NCI-H748 (cell line): ENCODE data around the gene CACNA1D.

Experiments used
- DNase-seq: peaks from one replicate; lab custom pipeline; 2025; ENCODE audit not compliant: unreplicated experiment; lab: John Stamatoyannopoulos, UW

Gene CACNA1D

DNA sequence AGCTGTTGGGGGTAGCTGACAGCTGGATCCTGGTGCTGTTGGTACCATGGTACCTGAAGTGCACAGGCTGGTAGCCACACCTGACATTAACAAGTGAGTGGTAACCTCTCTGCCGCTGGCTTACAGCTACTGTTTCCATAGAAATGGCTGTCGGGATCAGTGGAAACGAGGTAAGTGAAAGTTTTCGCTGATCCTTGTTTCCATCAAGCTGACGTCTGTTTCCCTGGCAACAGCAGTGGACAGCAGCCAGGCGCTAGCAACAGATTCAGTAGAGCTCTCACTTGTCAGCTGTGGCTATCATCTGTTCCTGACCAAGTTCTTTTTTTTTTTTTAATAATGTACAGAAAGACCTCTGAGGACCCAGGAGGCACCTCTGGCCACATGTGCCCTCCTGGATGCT, 185.6 kb downstream of the CACNA1D start:
- DNase-seq: peak; percentile 86

DNA sequence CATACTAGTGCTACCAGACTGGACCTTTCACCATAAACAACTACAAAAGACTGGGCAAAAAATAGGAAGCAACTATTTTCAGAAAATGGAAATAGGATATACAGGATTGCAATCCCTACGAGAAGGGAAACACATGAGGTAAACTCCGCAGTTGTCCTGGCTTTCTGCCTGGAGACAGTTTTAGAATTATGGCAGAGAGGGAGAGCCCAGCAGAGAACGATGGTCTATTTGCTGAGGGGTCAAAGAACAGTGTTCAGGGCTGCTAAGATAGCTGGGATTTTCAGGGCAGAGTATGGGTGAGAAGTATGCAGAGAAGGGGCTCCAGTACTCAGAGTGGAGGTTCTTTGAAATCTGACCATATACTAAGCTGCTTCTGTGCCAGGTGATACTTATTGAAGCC, 188.4 kb downstream of the CACNA1D start:
- DNase-seq: no peak

DNA sequence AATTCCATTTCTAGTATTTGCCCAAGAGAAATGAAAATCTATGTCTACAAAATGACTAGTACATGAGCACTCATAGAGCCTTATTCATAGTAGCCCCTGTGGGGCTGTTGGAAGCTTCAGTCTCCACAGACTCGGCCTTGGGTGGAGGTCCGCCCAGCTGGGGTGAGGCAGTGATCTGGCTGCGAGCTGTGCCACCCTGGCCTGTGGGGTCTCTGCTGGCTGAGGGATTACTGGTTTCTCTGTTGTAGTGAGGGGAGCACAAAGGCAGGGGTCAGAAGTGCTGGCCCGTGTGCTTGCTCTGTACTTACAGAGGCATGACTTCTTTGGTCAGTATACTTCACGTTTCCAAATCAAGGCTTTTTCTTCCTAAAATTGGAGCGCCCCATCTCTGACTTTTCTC, 193.7 kb downstream of the CACNA1D start:
- no peak for DNase-seq

DNA sequence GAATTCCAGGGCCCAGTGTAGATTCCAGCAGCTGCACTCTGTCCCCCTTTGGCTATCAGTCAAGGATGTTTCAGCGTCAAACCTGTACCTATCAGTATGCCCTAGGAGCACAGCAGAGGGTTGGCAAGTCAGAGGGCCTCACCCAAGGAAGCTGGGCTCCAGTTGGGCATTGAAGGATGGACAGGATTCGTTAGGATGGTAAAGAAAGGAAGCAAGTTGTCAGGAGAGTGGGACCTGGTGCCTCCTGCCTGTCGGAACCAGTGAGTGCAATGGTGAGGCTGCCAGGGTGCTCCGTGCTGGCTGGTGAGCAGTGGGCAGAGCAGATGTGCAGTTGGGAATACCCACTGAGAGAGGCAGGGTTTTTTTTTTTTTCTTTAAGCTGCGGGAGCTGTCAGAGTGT, 194.6 kb downstream of the CACNA1D start:
- no peak for DNase-seq

DNA sequence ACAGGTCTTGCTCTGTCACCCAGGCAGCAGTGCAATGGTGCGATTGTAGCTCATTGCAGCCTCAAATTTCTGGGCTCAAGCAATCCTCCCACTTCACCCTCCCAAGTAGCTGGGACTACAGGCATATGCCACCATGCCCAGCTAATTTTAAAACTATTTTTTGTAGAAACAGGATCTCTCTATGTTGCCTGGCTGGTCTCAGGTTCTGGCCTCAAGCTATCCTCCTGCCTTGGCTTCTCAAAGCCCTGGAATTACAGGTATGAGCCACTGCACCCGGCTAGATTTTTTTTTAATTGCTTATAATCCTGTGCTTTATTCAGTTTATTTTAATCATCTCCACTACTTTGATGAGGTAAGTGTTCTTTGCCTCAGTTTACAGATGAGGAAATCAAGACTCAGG, 195.3 kb downstream of the CACNA1D start:
- DNase-seq: no peak

DNA sequence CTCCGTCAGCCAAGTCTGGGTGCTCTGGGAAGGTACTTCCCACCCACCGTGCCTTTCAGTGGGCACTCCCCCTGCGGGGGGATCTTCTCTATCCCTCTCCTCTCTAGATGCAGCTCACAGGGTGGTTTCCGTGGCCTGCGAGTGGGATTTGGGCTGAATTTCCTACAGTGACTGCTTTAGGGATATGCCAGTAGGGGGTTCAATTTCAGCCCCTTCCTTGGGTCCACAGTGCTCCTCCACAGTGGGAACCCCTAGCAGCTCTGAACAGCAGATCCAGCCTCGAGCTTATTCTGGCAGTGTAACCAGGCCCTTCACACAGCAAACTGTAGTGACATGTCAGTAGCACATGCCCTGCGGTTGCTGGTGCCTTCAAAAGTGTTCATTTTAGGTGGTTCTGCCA, 196.1 kb downstream of the CACNA1D start:
- DNase-seq: no peak

DNA sequence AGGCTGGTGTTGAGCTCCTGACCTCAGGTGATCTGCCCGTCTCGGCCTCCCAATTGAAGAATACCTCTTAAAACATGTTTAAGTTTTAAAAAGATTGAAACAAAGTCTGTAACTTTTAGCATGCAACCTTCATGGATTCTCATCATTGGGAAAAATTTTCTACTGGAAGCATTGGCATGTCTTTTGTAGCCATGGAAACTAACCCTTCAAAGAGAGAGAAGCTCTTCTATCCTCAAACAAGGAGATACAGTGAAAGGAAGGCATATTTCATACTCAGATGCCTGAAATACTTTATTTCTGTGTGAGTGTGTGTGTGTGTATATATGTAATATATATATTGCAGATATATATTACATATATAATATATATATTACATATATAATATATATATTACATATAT, 196.9 kb downstream of the CACNA1D start:
- no peak for DNase-seq

DNA sequence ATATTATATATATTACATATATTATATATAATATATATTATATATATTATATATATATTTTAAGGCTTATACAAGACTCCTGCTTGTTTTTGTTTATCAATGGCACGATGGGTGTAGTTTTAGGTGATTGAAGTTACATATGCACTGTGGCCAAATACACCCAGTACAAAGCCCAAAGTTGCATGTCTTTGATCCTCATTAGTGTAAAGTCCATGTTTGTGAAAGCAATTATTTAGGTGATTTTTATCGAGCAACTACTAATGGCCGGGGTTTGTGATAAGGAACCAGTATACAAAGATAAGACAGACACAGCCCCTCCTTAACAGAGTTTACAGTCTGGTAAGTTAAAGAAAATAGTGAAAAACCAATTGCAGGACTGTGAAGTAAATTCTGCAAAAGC, 197.5 kb downstream of the CACNA1D start:
- DNase-seq: no peak

DNA sequence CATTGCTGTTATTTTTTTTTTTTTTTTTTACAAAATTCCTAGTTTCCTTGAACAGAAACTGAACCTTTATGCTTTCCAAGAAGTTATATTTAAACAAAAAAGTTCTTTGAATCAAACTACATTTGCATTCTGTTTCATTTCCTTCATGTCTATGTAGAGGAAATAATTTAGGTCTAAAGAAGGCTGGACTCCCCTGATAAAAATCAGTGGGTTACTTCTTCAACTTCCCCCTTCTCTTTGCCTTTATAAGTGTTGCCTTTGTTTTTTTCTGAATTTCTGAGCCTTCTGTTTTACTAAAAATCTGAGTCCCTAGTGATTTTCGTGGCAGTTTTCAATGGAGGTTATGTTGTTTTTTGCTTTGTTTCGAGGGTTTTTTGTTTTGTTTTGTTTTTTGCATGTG, 199.0 kb downstream of the CACNA1D start:
- no peak for DNase-seq

DNA sequence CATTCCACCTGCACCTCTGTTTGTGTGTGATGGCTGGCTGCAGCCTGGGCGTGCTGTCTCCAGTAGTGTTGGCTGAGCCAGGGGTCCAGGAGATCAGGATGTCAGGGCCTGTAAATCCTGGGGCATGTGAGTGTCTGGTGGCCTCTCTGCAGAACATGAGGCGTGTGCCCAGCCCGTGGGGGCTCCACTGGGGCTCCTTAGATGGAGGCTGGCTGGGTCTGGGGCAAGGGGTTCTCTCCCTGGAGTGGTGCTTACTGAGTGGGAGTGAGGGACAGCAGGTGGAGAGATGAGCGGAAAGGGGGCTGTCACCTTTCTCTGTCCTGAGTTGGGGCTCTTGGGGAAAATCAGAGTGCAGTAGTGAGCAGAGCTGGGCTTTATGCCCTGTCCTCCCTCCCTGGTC, 199.6 kb downstream of the CACNA1D start:
- DNase-seq: no peak

DNA sequence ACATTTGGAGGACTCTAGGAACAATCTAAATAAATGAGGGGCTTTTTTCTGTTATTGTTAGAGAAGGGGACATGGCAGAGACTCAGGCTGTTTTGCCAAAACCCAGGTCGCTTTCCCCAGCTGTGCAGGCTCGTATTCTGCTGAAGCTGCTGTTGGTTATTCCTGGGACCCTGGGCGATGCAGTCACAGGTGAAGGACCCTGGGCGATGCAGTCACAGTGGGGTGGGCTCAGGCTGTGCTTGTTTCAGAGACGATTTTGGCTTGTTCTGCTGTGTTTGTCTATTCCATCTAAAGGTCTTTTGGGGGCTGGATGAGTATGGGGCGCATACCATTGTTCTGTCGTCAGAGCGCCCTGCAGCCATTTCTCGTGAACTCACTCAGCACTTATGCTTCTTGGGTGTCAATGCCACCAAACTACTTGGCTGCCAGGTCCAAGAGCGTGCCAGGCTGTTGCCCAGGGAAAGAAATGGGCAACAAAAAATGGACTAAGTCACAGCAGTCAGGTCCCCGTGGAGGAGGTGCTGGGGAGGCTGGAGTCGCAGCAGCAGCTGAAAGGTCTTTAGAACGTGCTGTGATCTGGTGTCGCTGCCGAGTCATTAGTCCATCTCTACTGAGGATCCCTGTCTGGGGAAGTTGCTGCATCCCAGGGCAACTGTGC, 200.4 kb downstream of the CACNA1D start:
- no peak for DNase-seq

DNA sequence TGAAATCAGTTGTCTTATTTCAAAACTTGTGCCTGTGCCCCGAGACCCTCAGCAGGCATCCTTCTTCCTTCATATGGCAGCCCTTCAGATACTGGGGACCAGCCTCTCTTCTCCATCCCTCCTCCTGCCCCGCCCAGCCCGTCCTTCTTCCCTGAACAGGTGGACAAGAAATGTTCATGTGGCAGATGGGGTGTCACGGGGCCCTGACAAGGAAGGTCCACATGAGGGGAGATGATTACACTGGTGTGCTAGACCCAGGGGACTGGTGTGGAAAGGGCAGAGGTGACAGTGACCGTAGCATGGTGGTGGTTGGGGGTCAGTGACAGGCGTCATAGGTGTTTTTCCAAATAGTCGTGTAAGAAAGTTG, 200.9 kb downstream of the CACNA1D start:
- DNase-seq: no peak

DNA sequence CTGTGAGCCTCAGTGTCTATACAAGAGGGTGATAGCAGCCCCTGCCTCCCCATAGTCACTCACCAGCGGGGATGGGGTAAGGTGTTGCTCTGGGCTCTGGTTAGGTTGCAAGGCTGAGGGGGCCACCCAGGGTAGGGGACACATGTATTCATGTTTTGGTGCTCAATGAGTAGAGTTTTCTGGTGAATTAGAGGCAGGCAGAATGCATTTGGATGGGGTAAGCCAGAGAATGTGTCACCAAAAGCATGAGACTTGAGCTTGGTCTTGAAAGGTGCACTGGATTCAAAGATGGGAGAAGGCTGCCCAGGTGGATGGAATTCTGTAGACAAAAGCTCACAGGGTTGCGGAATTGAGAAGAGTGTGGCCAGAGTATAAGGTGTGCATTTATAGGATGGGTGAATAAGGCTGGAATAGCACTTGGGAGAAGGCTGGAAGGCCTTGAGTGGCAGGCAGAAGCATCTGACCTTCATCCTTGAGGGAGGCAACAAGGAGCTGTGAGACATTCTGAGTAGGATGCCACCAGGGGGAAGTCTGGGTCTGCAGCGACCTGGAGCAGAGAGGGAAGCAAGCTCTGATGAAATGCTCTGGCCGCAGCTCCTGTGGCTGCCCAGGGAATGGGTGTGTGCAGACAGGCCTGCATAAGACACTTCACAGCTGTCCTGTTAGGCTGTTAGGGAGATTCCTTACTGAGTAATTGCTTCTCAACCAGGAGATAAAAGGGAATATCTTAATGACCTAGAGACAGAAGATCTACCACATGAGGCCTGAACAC, 202.2 kb downstream of the CACNA1D start:
- no peak for DNase-seq

DNA sequence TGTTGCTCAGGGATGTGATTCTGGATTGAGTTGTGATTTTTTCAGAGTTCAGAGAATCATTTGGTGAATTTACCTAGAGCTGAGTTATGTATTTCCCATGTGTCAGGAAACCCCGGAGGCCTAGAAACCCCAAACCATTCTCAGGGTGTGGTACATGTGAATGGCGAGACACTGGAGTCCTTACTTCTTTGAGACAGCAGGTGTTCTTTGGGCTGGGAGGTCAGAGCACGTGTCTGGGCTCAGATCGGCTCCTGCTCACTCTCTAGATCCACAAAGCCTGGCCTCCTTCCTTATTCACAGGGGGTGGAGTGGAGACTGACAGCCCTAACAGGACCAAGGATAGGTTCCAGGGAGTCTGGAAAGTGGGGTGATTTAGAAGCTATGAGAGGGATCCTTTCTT, 206.0 kb downstream of the CACNA1D start:
- no peak for DNase-seq

DNA sequence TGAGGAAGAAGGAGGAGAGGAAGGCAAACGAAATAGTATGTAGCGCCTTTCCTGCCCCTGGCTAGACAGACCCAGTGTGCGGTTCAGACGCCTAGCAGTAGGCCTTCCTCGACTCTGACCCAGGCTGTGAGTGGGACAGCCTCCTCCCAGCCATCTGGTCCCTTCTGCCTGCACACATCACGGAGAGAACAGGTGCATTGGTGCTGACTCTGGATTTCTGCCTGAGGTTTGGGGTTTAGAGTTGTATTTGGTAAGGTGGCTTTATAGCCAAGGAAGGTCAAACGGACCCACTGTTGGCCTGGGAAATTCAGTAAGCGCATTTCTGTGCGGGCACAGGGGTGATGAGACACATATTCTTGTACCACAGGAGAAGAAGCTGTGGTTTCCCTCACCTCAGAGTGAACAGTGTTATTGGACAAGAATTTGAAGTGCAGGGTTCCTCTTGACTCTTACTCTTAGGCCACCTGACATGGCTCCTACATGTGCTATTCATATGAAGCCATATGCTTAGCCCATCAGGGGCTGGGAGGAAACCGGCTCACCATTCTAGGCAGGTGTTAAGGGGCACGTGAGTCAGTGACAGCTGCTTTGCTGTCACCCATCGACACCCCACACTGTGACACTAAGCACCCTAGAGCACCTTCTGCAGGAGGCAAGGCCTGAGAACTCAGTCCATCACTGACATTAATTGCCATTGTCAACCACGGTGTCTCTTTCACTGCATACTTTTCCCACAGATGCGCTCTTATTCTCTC, 208.5 kb downstream of the CACNA1D start:
- DNase-seq: no peak

DNA sequence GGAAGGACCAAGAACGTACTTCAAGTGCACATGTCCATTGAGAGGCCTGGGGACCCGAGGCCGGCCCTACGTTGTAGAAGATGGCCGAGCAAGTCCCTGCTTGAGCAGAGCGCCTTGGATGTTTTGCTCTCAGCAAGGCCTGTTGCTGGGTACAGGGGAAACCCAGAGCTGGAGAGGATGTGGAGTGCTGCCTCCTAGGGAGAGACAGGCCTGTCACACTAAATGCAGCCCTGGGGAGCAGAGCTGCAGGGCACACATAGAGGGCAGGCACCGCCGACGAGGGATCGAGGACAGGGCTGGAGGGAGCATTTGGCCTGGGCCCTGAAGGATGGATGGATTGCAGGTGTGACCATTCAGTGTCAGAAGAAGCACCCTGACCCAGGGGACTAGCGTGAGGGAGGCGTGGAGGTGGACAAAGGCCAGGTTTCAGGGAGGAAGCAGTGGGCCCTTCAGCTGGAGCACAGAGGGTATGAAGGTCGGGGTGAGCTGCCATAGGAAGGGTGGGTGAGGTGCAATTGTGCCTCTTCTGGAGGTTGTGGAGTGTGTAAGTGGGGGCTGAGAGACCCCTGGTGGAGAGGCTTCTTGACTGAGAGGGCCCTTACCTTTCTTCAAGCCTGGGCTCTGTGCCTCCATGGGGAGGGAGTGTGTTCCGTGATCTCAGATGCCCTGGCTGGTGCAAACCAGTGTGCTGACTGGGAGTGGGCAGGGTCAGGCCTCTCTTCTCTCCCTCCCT, 209.4 kb downstream of the CACNA1D start:
- DNase-seq: no peak

DNA sequence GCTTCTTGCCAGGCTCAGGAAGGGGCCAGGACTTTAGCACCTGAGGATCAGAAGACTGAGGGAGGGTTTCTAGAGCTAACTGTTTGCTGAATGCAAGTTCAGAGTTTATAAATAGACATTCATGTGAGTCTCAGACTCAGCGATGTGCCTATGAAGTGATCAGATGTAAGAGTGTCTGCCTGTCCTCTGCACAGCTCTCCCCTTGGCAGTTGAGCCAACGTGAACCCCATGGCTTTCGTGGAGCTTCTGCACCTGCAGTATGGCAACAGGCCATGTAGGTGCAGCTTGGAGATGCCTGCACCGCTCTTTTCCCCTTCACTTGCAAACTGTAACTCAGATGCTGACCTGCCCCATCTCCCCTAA, 209.9 kb downstream of the CACNA1D start:
- DNase-seq: no peak

DNA sequence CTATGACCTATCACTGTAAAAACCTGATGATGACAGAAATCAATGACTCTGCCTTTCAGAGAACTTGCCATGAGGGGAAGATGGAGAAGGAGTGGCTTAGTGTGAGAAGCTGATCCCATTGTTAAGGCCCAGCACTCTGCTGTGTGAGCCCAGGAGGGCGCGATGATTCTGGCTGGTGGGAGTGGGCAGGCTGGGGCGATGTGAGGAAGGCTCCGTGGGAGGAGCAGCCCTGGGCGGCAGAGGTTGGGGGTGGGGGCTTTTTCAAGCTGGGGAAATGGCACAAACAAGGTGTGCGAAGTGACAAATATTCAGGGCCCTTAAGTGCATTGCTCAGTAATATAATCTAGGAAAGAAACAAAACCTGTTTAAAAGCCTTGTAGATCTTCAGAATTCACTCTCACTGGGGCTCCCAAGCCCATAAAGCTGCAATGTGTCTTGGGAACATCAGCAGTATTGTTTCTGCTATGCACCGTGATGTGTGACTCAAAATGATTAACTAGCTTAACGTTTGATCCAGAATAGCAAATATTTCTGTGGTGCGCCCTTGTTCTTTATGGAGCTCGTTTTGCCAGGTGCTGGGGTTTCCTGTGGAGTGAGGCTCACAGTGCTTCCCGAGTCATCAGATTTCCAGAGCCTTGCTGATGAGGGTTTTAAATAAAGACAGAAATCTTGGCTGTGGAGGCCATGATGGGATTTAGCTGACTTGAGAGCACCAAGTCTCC, 210.8 kb downstream of the CACNA1D start:
- no peak for DNase-seq

DNA sequence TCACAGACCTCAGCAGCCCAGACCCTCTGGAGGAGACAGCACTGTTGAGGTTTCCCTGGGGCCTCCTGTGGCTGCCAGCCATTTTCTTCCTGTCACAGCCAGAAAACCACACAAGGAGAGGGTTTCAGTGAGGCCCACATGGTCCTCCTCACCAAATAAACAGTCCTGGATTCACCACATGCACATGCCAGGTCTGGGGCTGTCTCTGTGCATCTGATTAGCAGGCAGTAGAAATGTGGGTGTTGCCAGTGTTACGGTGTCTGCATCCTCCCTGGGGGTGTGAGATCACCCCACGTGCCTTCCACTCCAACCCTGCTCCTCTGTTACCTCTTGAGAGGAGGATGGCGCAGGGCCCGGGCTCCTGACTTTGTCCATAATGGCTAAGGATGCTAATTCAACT, 211.4 kb downstream of the CACNA1D start:
- no peak for DNase-seq

DNA sequence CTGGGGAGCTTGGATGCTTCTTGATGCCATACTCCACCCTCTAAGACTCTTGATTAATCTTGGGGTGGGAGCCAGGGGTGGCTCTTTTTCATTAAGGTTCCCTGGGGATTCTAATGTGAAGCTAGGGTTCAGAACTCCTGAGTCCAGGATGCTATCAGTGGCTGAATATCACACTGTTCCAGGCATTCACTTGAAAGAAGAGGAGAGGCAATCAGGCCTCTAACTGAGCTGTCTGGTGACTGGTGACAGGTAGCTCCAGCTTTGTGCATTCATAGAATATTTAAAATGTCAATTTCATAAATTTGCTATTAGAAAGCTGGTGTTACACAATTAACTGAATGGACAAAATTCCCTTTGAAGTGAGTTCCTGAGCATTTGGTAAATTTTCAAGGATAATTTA, 212.8 kb downstream of the CACNA1D start:
- no peak for DNase-seq

DNA sequence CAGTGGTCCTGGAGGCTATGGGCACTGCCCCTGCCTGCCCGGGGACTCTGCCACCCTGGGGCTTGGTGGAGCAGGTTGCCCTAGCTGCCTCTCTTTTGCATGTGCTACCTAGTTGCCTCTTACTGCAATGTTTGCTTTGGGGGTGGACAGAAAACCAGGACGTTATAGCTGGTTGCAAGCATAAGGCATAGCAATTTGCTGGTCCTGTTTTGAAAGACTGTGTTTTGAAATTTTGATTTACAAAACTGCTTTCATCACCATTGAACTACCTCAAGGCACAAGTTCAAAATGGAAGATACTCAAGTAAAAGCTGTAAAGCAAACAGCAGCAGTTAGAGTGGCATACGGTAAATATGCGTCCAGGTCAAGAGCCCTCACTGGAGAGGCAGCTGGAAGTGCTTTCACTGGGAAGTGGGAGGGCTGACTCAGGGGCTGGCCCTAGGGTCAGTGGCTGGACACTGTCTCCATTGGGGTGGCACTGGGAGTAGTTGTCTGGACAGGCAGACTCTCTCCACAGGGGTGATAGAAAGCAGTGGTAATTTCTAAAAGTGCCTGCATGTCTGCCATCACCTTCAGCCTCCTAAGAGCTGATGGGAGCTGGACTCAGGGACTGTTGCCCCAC, 213.7 kb downstream of the CACNA1D start:
- peak; percentile 67 for DNase-seq
